Nephron (organoid): Measurements from ENCODE around the gene NR5A2.

ENCODE experiments used
- H3K27ac Mint-ChIP-seq, 3 experiments: 2 replicates each; pipeline ENCODE4 v1.8.0; 2020; ENCODE audit warnings: mixed read lengths in 3 of 3, mild to moderate bottlenecking in 2 of 3, moderate library complexity in 1 of 3
- H3K27me3 Mint-ChIP-seq: 2 replicates; pipeline ENCODE4 v1.8.0; 2021; ENCODE audit warnings: low read depth, mild to moderate bottlenecking, moderate library complexity, mixed read lengths
- H3K36me3 Mint-ChIP-seq: 2 replicates; pipeline ENCODE4 v1.8.0; 2020; ENCODE audit warnings: low read depth, mixed read lengths
- H3K4me1 Mint-ChIP-seq: 2 replicates; pipeline ENCODE4 v1.8.0; 2020; ENCODE audit warnings: mixed read lengths
- H3K4me3 Mint-ChIP-seq, 3 experiments: 2 replicates each; pipeline ENCODE4 v1.8.0; 2020; ENCODE audit warnings: mild to moderate bottlenecking in 3 of 3, mixed read lengths in 3 of 3, moderate library complexity in 2 of 3
- H3K9me3 Mint-ChIP-seq: 2 replicates; pipeline ENCODE4 v1.8.0; 2020; ENCODE audit warnings: mixed read lengths
- TF ChIP-seq, protein P1 (sequence below), 3 experiments: fragments of 200-600 bp; sonication (generic); IDR thresholded peaks; one replicate each; pipeline ENCODE4 v1.5.0; 2021; ENCODE audit warnings: antibody characterized with exemption in 3 of 3; ENCODE audit not compliant: unreplicated experiment in 3 of 3

Gene NR5A2

DNA sequence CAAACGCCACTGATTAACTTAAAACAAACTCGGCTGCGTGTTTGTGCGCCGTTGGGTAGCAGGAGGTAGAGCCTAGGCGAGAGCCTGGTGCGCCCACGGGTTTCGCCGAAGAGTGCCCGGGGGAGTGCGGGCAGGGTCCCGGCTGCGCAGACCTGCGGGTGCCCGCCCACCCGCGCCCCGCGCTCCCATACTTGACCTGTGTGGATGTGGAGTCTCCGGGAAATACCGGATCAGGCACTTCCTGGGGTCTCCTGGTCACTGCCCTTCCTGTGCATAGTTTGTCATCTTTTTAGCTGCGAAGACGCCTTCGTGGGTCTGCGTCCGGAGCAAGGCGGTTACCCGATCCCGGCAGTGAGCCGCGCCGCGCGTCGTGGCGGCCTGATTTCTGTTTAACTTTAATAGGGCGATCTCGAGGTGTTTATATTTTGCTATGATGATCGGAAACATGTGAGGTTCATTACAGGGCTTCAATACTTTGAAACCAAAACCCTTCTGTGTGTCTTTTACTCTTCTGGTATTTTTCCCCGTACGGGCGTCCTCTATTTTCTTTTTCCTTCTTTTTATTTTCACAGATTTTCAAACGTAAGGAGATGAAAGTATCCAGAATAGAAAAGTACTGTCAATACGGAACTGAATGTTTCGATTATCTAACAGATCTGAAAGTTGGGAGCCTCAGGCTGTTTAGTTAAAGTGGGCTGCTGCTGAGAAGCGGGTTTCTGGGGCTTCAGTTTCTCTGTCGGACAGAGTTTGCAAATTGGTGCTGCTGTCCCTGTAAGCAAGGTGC is 15.2 kb downstream of the NR5A2 start:
- Mint-ChIP-seq H3K27ac (no peak overlapping the region), H3K4me3 (peak overlapping the region; percentile 78 to 81 (median 78)), H3K4me1 (peaks cover 34% of the 10 kb centered on the region), H3K9me3 (no peaks in the 10 kb centered on the region), H3K36me3 (no peaks in the 10 kb centered on the region), H3K27me3 (peaks cover 28% of the 10 kb centered on the region)
- TF ChIP-seq, protein P1, sequence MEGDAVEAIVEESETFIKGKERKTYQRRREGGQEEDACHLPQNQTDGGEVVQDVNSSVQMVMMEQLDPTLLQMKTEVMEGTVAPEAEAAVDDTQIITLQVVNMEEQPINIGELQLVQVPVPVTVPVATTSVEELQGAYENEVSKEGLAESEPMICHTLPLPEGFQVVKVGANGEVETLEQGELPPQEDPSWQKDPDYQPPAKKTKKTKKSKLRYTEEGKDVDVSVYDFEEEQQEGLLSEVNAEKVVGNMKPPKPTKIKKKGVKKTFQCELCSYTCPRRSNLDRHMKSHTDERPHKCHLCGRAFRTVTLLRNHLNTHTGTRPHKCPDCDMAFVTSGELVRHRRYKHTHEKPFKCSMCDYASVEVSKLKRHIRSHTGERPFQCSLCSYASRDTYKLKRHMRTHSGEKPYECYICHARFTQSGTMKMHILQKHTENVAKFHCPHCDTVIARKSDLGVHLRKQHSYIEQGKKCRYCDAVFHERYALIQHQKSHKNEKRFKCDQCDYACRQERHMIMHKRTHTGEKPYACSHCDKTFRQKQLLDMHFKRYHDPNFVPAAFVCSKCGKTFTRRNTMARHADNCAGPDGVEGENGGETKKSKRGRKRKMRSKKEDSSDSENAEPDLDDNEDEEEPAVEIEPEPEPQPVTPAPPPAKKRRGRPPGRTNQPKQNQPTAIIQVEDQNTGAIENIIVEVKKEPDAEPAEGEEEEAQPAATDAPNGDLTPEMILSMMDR (IDR thresholded peaks at IDR 0.05; ENCODE audit: unreplicated experiment in 3 of 3), result no peak

DNA sequence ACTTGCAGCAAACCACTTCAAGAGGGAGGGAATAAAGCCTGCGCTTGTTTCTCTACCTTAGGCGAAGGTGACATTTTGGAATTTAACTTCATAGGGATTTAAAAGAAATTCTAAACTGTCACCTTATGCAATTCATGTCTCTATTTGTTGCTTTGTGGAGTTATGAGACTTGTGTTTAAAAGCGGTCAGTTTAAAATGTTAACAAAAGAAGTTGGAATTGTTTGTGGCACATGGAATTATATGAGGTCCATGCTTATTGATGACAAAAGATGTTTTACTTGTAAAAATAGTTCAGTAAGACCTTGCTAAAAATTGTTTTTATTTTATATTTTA is 15.8 kb downstream of the NR5A2 start:
- peaks cover 29% of the 10 kb centered on the region for H3K4me1 Mint-ChIP-seq
- no peak overlapping the region for H3K27ac Mint-ChIP-seq
- H3K4me3 Mint-ChIP-seq, result peak overlapping the region; percentile 78 to 81 (median 78)
- H3K36me3 Mint-ChIP-seq, result no peaks in the 10 kb centered on the region
- H3K9me3 Mint-ChIP-seq, result no peaks in the 10 kb centered on the region
- H3K27me3 Mint-ChIP-seq, result peaks cover 33% of the 10 kb centered on the region
- TF ChIP-seq, protein P1 (IDR thresholded peaks at IDR 0.05; ENCODE audit: unreplicated experiment in 3 of 3), result no peak

DNA sequence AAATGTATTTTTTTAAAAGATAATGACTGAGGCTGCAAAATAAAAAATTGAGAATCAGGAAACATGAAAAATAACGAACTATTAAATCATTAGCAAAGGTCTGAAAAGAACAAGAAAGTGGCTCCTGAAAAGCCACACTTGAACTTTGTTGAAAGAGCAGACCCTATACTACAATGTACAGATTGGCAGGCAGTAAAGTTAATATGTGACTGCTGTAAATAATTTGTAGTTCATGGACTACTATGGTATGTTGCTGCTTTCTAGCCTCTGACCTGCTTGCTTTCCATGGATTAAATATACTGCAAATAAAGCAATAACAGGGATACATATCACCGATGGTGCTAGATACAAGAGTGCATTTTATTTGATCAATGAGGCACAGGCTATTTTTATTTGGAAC is 18.6 kb downstream of the NR5A2 start:
- no peaks in the 10 kb centered on the region for H3K9me3 Mint-ChIP-seq
- peaks cover 17% of the 10 kb centered on the region for H3K4me1 Mint-ChIP-seq
- TF ChIP-seq, protein P1 (IDR thresholded peaks at IDR 0.05; ENCODE audit: unreplicated experiment in 3 of 3), result no peak
- peak overlapping the region in 1 of 3 experiments; percentile 66 for H3K27ac Mint-ChIP-seq
- H3K36me3 Mint-ChIP-seq, result no peaks in the 10 kb centered on the region
- no peak overlapping the region for H3K4me3 Mint-ChIP-seq
- peaks cover 55% of the 10 kb centered on the region for H3K27me3 Mint-ChIP-seq

- Mint-ChIP-seq H3K36me3 (no peaks in the 10 kb centered on the region), H3K4me1 (peaks cover 6% of the 10 kb centered on the region), H3K27ac (peak overlapping the region in 1 of 3 experiments; percentile 9), H3K9me3 (no peaks in the 10 kb centered on the region), H3K4me3 (no peak overlapping the region), H3K27me3 (peaks cover 74% of the 10 kb centered on the region)
- TF ChIP-seq, protein P1 (IDR thresholded peaks at IDR 0.05; ENCODE audit: unreplicated experiment in 3 of 3), result no peak
These were observed 20.7 kb downstream of the NR5A2 start for GRCh38 chr1:200048244-200048643.

- H3K27me3 Mint-ChIP-seq, result peaks cover 77% of the 10 kb centered on the region
- peaks cover 10% of the 10 kb centered on the region for H3K4me1 Mint-ChIP-seq
- no peaks in the 10 kb centered on the region for H3K9me3 Mint-ChIP-seq
- H3K36me3 Mint-ChIP-seq, result peaks cover 4% of the 10 kb centered on the region
- no peak overlapping the region for H3K4me3 Mint-ChIP-seq
- no peak overlapping the region for H3K27ac Mint-ChIP-seq
- TF ChIP-seq, protein P1 (IDR thresholded peaks at IDR 0.05; ENCODE audit: unreplicated experiment in 3 of 3), result no peak
These were observed 22.3 kb downstream of the NR5A2 start for GRCh38 chr1:200049810-200050209.

GRCh38 chr1:200051620-200052019 is 24.1 kb downstream of the NR5A2 start:
- no peaks in the 10 kb centered on the region for H3K9me3 Mint-ChIP-seq
- peaks cover 10% of the 10 kb centered on the region for H3K4me1 Mint-ChIP-seq
- H3K27me3 Mint-ChIP-seq, result peaks cover 69% of the 10 kb centered on the region
- no peak overlapping the region for H3K4me3 Mint-ChIP-seq
- TF ChIP-seq, protein P1 (IDR thresholded peaks at IDR 0.05; ENCODE audit: unreplicated experiment in 3 of 3), result no peak
- H3K36me3 Mint-ChIP-seq, result peaks cover 4% of the 10 kb centered on the region
- no peak overlapping the region for H3K27ac Mint-ChIP-seq
